Vein endothelial cell (primary cell): ENCODE results near the gene APOOL. TPM values are rescaled to one million over a fixed set of nuclear protein-coding genes. Genes with fewer than 3 reads are reported as not detected.

Experiments used
- total RNA-seq: library from RNA; depleted of rRNA; stranded (reverse); fragments of >200 nt; gene quantifications from 2 replicates; pipeline ENCODE4 v1.2.3, GENCODE V29; 2012

APOOL gene, protein sequence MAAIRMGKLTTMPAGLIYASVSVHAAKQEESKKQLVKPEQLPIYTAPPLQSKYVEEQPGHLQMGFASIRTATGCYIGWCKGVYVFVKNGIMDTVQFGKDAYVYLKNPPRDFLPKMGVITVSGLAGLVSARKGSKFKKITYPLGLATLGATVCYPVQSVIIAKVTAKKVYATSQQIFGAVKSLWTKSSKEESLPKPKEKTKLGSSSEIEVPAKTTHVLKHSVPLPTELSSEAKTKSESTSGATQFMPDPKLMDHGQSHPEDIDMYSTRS
- total RNA-seq: 7.8 and 12.2 TPM in 2 replicates

DNA sequence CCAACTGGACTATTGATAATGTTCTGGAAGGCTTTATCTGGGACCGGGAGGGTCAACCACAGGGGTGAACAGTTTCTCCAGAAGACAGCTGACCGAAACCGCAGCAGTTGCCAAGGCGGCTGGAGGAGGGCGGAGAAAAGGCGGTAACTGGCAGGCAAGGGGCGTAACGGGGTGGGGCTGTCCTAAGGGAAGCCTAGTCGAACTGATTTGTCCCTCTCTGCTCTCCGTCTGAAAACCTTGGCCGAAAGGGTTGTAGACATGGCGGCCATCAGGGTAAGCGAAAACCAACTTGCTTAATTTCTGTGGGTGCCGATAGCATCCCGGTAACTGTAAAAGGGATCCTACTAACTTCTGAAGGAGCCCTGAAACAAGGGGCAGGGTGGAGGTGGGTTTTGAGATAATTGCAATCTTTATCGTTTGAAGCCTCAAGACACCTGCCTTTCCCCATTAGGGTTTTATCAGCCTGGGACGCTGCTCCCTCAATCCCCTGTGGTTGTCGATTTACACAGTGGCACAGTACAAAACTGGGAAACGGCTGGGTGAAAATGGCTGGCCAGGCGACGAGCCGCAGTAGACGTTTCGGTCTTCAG lies at the start of gene APOOL:
Gene APOOL (plus strand): TSS at position 223 of the 590 bp plus-strand sequence. CDS start 36 bp downstream, at position 259.

Other genes with a start within 250 kb of the APOOL start
- not detected in 2 replicates for gene SATL1, start 239.9 kb downstream of the APOOL start, total RNA-seq
- 3.7 and 3.9 TPM in 2 replicates for gene ZNF711, start 240.1 kb downstream of the APOOL start, total RNA-seq